Parathyroid adenoma (tissue), 2 donors: ENCODE data around the gene AP4E1.

ENCODE experiments used
- H2AFZ ChIP-seq: fragments of 300-600 bp; sonication (generic); one replicate; pipeline ENCODE4 v1.7.0; 2017; ENCODE audit warnings: antibody characterized with exemption, mild to moderate bottlenecking
- H3K27ac ChIP-seq: fragments of 300-600 bp; sonication (generic); one replicate; pipeline ENCODE4 v1.7.0; 2017
- H3K27me3 ChIP-seq: fragments of 300-600 bp; sonication (generic); one replicate; pipeline ENCODE4 v1.7.0; 2017; ENCODE audit warnings: low read length; ENCODE audit not compliant: control insufficient read depth, insufficient read depth
- H3K36me3 ChIP-seq: fragments of 300-600 bp; sonication (generic); one replicate; pipeline ENCODE4 v1.7.0; 2017; ENCODE audit warnings: low read length; ENCODE audit not compliant: control insufficient read depth, insufficient read depth
- H3K4me1 ChIP-seq: fragments of 300-600 bp; sonication (generic); one replicate; pipeline ENCODE4 v1.7.0; 2017; ENCODE audit warnings: control low read depth
- H3K4me2 ChIP-seq: fragments of 300-600 bp; sonication (generic); one replicate; pipeline ENCODE4 v1.7.0; 2017; ENCODE audit warnings: low read length
- H3K4me3 ChIP-seq: fragments of 300-600 bp; sonication (generic); one replicate; pipeline ENCODE4 v1.7.0; 2017; ENCODE audit warnings: low read depth, low read length
- H3K79me2 ChIP-seq: fragments of 300-600 bp; sonication (generic); one replicate; pipeline ENCODE4 v1.7.0; 2017; ENCODE audit warnings: control low read depth
- H3K9ac ChIP-seq: fragments of 300-600 bp; sonication (generic); one replicate; pipeline ENCODE4 v1.7.0; 2017; ENCODE audit warnings: mild to moderate bottlenecking
- H3K9me3 ChIP-seq: fragments of 300-600 bp; sonication (generic); one replicate; pipeline ENCODE4 v1.7.0; 2017; ENCODE audit warnings: low read length; ENCODE audit not compliant: control insufficient read depth
- CTCF ChIP-seq: fragments of 300-600 bp; sonication (generic); IDR thresholded peaks from one replicate; pipeline ENCODE4 v1.7.0; 2017; ENCODE audit warnings: antibody characterized with exemption, mild to moderate bottlenecking
- donor health status: primary hyperparathyroidism.

The AP4E1 gene

GRCh38 chr15:50964075-50964474 lies 55.6 kb downstream of the AP4E1 start:
- Histone ChIP-seq H3K27me3 (no peaks in the 10 kb centered on the region), H2AFZ (no peak overlapping the region), H3K4me3 (no peak overlapping the region), H3K79me2 (no peaks in the 10 kb centered on the region), H3K4me1 (no peaks in the 10 kb centered on the region), H3K4me2 (no peak overlapping the region), H3K9me3 (no peaks in the 10 kb centered on the region), H3K9ac (no peak overlapping the region), H3K36me3 (no peaks in the 10 kb centered on the region), H3K27ac (no peak overlapping the region)
- no peak for TF ChIP-seq CTCF

DNA sequence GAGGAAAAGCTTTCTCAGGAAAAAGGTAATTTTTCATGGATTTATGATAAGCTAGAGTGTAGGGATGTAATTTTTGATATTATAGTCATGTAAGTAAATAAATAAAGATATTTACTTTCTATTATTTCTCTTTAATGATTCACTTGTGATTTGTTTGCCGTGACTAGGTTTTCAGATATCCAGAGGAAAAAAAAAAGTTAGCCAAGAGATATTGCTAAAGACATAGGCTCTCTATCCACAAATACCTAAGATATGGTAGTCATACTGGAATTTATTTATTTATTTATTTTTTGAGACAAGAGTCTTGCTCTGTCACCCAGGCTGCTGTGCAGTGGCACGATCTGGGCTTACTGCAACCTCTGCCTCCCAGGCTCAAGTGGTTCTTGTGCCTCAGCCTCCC lies 59.9 kb downstream of the AP4E1 start:
- Histone ChIP-seq H3K4me3 (no peak overlapping the region), H3K27ac (no peak overlapping the region), H3K79me2 (no peaks in the 10 kb centered on the region), H3K9ac (no peak overlapping the region), H3K4me1 (no peaks in the 10 kb centered on the region), H3K27me3 (no peaks in the 10 kb centered on the region), H3K36me3 (no peaks in the 10 kb centered on the region), H3K4me2 (no peak overlapping the region), H2AFZ (no peak overlapping the region), H3K9me3 (no peaks in the 10 kb centered on the region)
- no peak for TF ChIP-seq CTCF

- Histone ChIP-seq H3K9ac (no peak overlapping the region), H3K36me3 (no peaks in the 10 kb centered on the region), H3K4me2 (no peak overlapping the region), H3K4me1 (no peaks in the 10 kb centered on the region), H3K9me3 (no peaks in the 10 kb centered on the region), H3K79me2 (no peaks in the 10 kb centered on the region), H2AFZ (no peak overlapping the region), H3K27ac (no peak overlapping the region), H3K4me3 (no peak overlapping the region), H3K27me3 (no peaks in the 10 kb centered on the region)
- no peak for TF ChIP-seq CTCF
Measured at GRCh38 chr15:50970524-50970923, 62.0 kb downstream of the AP4E1 start.

GRCh38 chr15:50971115-50971514 lies 62.6 kb downstream of the AP4E1 start:
- Histone ChIP-seq H3K4me2 (no peak overlapping the region), H2AFZ (no peak overlapping the region), H3K27me3 (no peaks in the 10 kb centered on the region), H3K27ac (no peak overlapping the region), H3K79me2 (no peaks in the 10 kb centered on the region), H3K36me3 (no peaks in the 10 kb centered on the region), H3K4me3 (no peak overlapping the region), H3K4me1 (no peaks in the 10 kb centered on the region), H3K9ac (no peak overlapping the region), H3K9me3 (no peaks in the 10 kb centered on the region)
- no peak for TF ChIP-seq CTCF

DNA sequence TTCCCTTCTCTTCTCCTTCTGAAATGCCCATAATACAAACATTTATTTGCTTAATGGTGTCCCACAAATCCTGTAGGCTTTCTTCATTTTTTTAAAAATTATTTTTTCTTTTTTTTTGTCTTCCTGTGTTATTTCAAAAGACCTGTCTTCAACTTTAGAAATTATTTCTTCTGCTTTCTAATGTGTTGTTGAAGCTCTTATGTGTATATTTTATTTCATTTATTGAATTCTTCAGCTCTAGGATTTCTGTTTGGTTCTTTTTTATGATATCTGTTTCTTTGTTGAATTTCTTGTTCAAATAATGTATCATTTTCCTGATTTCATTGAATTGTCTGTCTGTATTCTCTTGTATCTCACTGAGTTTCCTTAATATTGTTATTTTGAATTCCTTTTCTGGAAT lies 63.1 kb downstream of the AP4E1 start:
- no peak overlapping the region for H3K4me3 ChIP-seq
- H3K4me2 ChIP-seq: no peak overlapping the region
- H3K79me2 ChIP-seq: no peaks in the 10 kb centered on the region
- H3K36me3 ChIP-seq: no peaks in the 10 kb centered on the region
- no peak for TF ChIP-seq CTCF
- no peak overlapping the region for H3K9ac ChIP-seq
- no peak overlapping the region for H3K27ac ChIP-seq
- H3K4me1 ChIP-seq: no peaks in the 10 kb centered on the region
- no peak overlapping the region for H2AFZ ChIP-seq
- H3K27me3 ChIP-seq: no peaks in the 10 kb centered on the region
- no peaks in the 10 kb centered on the region for H3K9me3 ChIP-seq
